ENCODE measurements around the gene PDCL3.

PDCL3 gene

DNA sequence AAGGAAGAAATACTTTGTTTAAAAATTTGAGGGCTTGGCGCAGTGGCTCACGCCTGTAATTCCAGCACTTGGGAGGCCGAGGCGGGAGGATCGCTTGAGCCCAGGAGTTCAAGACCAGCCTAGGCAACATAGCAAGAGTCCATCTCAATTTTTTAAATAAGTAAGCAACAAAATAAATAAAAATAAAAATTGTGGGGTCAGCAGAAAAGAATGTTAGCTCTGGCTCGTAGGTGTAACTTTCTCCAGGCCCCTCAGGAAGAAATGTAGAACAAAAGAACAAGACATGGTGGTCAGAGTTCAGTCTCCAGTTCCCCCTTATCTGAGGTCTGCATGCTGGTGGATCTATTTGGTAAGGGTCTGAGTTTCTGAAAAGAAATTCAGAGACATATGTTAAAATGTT lies 20.4 kb upstream of the PDCL3 start:
- Mint-ChIP-seq H3K36me3 (ENCODE audit: low read depth) (no peaks in the 10 kb centered on the region), H3K27ac (no peak overlapping the region), H3K27me3 (no peaks in the 10 kb centered on the region), H3K9me3 (no peaks in the 10 kb centered on the region), H3K4me3 (no peak overlapping the region), H3K4me1 (ENCODE audit: low read depth) (peaks cover 5% of the 10 kb centered on the region)
- DNase-seq = no peak

DNA sequence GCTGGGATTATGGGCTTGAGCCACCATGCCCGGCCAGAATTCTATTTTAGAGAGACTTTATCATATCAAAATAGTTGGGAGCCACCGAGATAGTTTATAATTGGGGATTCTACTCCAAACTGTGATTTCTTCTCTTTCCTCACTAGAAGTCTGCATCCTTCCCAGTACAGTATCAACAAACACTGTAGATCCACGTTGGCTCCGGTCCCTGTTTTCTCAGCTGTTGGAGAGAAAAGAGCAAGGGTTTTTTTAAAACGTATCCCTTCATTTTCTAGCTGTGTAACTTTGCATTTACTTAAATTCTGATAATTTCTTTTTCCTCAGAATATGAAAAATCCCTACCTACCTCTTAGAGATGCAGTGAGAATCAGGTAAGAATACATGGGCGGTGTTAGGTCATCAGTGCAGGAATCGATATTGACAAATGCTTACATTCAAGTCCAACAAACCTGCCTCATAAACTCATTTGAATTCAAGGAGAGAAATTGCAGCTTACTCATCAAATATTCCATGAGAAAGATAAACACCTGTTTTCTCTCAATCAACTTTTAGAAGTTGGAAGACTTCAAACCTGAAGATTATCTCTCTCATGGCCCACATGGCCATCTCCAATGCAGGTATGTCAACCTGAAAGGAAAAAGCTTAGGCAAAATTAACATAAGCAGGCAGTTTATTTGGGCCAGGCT lies 17.7 kb upstream of the PDCL3 start:
- Mint-ChIP-seq H3K36me3 (ENCODE audit: low read depth) (no peaks in the 10 kb centered on the region), H3K27ac (no peak overlapping the region), H3K4me1 (ENCODE audit: low read depth) (peaks cover 5% of the 10 kb centered on the region), H3K4me3 (no peak overlapping the region), H3K27me3 (no peaks in the 10 kb centered on the region), H3K9me3 (no peaks in the 10 kb centered on the region)
- no peak for DNase-seq

DNA sequence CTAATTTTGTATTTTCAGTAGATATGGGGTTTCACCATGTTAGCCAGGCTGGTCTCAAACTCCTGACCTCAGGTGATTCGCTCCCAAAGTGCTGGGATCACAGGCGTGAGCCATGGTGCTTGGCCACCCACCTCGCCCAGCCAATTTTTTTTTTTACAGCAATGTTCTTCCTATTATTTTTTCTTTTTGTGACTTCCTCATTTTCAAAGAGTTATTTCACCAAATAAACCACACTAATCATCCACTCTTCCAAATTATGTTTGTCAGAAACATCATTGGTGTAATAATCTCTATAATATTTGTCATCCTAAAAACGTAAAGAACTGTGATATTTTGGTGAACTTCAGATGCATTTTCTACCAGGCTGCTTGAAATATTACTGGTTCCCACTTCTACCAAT lies 16.3 kb upstream of the PDCL3 start:
- Mint-ChIP-seq H3K27ac (no peak overlapping the region), H3K36me3 (ENCODE audit: low read depth) (no peaks in the 10 kb centered on the region), H3K4me3 (no peak overlapping the region), H3K27me3 (no peaks in the 10 kb centered on the region), H3K4me1 (ENCODE audit: low read depth) (peaks cover 2% of the 10 kb centered on the region), H3K9me3 (no peaks in the 10 kb centered on the region)
- DNase-seq = no peak

DNA sequence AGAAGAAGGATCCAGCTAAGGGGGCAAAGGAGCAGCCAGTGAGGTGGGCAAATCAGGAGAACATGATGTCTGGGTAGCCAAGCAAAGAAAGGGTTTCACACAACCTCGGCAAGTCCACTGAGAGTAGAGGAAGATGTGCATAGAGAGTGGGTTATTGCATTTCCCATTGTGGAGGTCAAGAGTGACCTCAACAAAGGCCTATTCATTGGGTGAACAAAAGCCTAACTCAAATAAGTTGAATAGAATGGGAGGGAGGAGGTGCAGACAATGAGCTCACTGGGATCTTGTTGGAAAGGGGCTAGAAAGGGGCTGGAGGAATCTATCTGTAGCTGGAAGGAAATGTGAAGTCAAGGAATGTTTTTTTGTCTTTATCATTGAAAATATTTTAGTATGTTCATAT lies 14.0 kb upstream of the PDCL3 start:
- H3K27me3 Mint-ChIP-seq = no peaks in the 10 kb centered on the region
- H3K4me1 Mint-ChIP-seq (ENCODE audit: low read depth) = peaks cover under 1% of the 10 kb centered on the region
- H3K9me3 Mint-ChIP-seq = no peaks in the 10 kb centered on the region
- no peak overlapping the region for H3K4me3 Mint-ChIP-seq
- H3K36me3 Mint-ChIP-seq (ENCODE audit: low read depth) = no peaks in the 10 kb centered on the region
- no peak overlapping the region for H3K27ac Mint-ChIP-seq
- DNase-seq = no peak

DNA sequence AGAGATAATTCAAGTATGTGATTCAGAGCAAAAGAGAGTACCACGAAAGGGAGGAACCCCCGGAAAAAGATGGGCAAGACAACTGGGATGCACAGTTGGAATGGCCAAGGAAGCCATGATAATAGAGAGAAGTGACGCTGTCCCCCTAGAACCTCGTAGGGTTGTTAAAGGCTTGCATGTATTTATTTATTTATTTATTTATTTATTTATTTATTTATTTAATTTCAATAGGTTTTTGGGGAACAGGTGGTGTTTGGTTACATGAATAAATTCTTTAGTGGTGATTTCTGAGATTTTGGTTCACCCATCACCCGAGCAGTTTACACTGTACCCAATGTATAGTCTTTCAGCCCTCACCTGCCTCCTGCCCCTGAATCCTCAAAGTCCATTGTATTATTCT lies 11.5 kb upstream of the PDCL3 start:
- Mint-ChIP-seq H3K4me1 (ENCODE audit: low read depth) (peaks cover 18% of the 10 kb centered on the region), H3K9me3 (peaks cover 2% of the 10 kb centered on the region), H3K36me3 (ENCODE audit: low read depth) (no peaks in the 10 kb centered on the region), H3K4me3 (no peak overlapping the region), H3K27ac (no peak overlapping the region), H3K27me3 (no peaks in the 10 kb centered on the region)
- no peak for DNase-seq

DNA sequence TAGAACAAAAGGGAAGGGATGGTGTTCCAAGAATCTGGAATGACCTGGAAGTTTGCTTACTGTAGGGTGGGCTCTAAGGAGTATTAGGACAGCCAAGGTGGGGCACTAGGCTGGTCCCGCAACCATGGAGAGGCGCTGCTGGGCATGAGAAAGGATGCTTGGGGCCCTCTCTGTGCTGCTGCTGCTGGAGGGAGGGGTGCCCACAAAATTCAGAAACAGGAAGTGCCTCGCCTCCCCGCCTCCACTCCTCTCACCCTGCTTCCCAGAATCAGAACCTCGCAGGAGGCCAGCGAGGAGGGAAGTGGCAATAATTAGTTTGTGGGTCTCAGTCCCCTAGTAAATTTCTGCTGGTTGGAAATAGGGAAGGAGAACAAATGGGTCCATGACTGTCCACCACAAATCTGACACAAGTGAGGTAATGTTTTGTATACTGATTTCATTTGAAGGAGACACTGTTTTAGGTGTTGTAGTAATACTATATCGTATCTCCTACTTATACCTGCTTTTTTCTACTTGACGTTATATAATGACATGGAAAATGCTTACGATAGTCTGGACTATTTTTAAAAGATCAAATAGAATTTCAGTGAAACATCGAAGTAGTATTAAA lies 7.9 kb upstream of the PDCL3 start:
- DNase-seq = peak; percentile 53
- H3K27ac Mint-ChIP-seq = peak overlapping the region; percentile 89
- H3K27me3 Mint-ChIP-seq = no peaks in the 10 kb centered on the region
- H3K9me3 Mint-ChIP-seq = peaks cover 2% of the 10 kb centered on the region
- H3K36me3 Mint-ChIP-seq (ENCODE audit: low read depth) = no peaks in the 10 kb centered on the region
- peak overlapping the region; percentile 62 for H3K4me3 Mint-ChIP-seq
- H3K4me1 Mint-ChIP-seq (ENCODE audit: low read depth) = peaks cover 21% of the 10 kb centered on the region

DNA sequence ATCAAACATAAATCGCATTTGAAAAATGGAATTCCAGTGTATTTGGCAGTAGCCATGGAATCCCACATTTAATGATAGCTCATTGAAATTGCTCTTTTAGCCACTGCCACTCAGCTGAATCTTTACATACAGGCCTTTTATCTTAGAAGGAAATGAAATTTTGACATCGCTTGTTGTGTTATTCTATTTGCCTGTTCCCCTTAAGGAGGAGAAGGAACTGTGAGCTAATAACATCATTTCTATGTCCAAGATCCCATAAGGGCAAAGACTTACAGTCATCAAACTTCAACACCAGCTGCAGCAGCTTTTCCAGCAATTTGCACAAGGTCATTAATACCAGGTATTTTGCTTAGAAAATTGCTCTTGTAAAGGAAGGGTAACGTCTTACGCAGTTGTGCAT lies 6.0 kb upstream of the PDCL3 start:
- no peak overlapping the region for H3K27ac Mint-ChIP-seq
- H3K4me1 Mint-ChIP-seq (ENCODE audit: low read depth) = peaks cover 31% of the 10 kb centered on the region
- peaks cover 2% of the 10 kb centered on the region for H3K9me3 Mint-ChIP-seq
- no peak for DNase-seq
- no peak overlapping the region for H3K4me3 Mint-ChIP-seq
- no peaks in the 10 kb centered on the region for H3K27me3 Mint-ChIP-seq
- no peaks in the 10 kb centered on the region for H3K36me3 Mint-ChIP-seq (ENCODE audit: low read depth)

DNA sequence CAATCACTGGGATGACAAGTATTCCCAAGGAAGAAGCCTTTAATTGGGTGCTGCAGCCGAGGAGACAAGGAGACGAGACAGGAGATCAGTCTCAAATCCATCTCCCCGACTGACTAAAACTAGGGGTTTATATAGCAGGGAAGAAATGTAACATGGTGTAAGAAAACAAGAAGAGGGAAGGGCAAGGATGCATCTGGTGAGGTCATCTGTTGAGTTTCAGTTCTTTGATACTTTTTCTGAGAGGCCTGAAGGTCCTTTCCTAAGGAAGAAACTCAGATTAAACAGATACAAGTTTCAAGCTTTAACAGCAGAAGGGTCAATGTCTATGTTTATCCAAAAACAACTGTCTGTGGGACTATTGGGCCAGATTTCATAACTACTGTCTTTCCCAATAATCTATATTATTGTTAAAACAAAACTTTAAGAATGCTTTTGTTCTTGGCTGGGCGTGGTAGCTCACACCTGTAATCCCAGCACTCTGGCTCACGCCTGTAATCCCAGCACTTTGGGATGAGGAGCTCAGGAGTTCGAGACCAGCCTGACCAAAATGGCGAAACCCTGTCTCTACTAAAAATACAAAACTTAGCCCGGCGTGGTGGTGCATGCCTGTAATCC lies 2.5 kb upstream of the PDCL3 start:
- Mint-ChIP-seq H3K4me1 (ENCODE audit: low read depth) (peaks cover 33% of the 10 kb centered on the region), H3K27ac (peak overlapping the region; percentile 98), H3K27me3 (no peaks in the 10 kb centered on the region), H3K9me3 (no peaks in the 10 kb centered on the region), H3K4me3 (no peak overlapping the region), H3K36me3 (ENCODE audit: low read depth) (peaks cover 16% of the 10 kb centered on the region)
- DNase-seq = no peak

DNA sequence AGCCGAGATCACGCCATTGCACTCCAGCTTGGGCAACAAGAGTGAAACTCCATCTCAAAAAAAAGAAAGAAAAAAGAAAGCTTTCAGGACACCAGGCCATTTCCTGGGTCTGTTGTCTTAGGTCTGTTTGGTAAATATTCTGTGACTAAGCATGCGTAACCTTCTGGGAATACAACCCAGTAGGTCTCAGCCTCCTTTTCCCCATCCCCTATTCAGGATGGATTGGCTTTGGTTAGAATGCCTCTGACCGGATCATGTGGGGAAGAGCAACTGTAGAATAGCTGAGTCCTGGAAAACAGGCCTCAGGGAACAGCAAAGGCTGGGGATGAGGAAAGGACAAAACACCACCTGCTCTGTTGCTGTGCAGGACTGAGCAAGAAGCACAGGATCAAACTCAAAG lies 1.6 kb upstream of the PDCL3 start:
- peak overlapping the region; percentile 34 for H3K4me3 Mint-ChIP-seq
- no peaks in the 10 kb centered on the region for H3K27me3 Mint-ChIP-seq
- peaks cover 24% of the 10 kb centered on the region for H3K36me3 Mint-ChIP-seq (ENCODE audit: low read depth)
- peak overlapping the region; percentile 98 for H3K27ac Mint-ChIP-seq
- peaks cover 36% of the 10 kb centered on the region for H3K4me1 Mint-ChIP-seq (ENCODE audit: low read depth)
- no peak for DNase-seq
- H3K9me3 Mint-ChIP-seq = no peaks in the 10 kb centered on the region

DNA sequence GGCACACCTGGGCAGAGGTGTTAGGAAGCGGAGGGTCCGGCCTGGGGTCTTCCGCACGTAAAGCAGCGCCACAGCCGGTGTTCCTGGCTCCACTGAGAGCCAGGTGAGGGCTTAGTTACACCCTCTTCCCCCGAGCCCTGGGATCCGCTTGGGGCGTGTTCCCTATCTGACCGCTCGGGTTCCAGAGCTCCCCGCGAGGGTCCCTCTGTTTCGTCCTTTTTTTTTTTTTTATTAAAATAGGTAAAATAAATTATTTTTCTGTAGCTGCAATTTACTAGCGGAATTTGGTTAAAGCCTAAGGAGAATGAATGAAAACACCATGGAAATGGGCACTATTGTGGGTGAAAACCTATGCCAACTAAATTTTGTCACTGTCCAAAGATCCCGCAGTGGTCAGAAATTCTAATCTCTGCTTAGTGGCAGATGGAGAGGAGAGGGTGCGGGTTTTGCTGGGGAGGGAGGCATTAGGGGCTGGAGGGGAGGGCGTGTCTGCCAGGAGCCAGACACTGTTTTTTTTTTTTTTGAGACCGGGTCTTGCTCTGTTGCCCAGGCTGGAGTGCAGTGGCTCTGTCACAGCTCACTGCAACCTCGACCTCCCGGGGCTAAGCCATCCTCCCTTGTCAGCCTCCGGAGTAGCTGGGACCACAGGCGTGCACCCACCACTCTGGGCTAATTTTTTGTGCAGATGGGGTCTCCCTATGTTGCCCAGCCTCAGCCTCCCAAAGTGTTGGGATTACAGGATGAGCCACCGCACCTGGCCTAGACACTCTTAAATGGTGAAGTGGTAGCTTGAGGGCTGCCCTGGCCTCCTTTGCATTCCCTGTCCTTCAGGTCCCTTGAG lies 834 bp downstream of the PDCL3 start:
- peaks cover 41% of the 10 kb centered on the region for H3K4me1 Mint-ChIP-seq (ENCODE audit: low read depth)
- peak overlapping the region; percentile 95 for H3K27ac Mint-ChIP-seq
- no peak for DNase-seq
- H3K36me3 Mint-ChIP-seq (ENCODE audit: low read depth) = peaks cover 48% of the 10 kb centered on the region
- H3K4me3 Mint-ChIP-seq = peak overlapping the region; percentile 89
- H3K9me3 Mint-ChIP-seq = no peaks in the 10 kb centered on the region
- H3K27me3 Mint-ChIP-seq = no peaks in the 10 kb centered on the region

DNA sequence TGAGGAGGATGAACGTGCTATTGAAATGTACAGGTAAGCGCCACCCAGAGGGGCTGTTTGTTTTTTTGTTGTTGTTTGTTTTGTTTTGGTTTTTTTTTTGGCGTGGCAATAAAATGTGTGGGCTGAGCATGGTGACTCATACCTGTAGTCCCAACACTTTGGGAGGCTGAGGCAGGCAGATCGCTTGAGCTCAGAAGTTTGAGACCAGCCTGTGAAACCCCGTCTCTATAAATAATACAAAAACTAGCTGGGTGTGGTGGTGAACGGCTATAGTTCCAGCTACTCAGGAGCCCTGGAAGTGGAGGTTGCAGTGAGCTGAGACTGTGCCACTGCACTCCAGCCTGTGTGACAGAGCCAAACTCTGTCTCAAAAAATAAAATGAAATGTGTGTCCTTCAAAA lies 6.2 kb downstream of the PDCL3 start:
- DNase-seq = no peak
- no peak overlapping the region for H3K4me3 Mint-ChIP-seq

DNA sequence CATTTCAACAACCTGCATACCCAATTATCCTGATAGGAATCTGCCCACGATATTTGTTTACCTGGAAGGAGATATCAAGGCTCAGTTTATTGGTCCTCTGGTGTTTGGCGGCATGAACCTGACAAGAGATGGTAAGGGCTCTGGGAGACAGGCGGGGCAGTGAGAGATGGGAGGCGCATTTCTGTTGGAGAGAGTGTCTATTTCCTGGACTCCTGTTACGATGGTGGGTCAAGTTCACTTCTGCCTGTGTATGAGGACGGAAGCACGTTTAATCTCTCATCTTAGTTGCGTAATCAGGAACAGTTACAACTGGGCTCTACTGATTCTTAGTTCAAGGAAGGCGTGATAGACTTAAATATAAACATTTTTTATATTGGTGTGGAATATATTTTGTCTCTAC lies 8.9 kb downstream of the PDCL3 start:
- Mint-ChIP-seq H3K9me3 (no peaks in the 10 kb centered on the region), H3K4me3 (no peak overlapping the region), H3K27me3 (no peaks in the 10 kb centered on the region), H3K27ac (no peak overlapping the region), H3K36me3 (ENCODE audit: low read depth) (peaks cover 85% of the 10 kb centered on the region), H3K4me1 (ENCODE audit: low read depth) (peaks cover 16% of the 10 kb centered on the region)
- no peak for DNase-seq

More for the DNA sequence above, 6.2 kb downstream of the PDCL3 start:
- no peaks in the 10 kb centered on the region for H3K27me3 Mint-ChIP-seq
- peaks cover 31% of the 10 kb centered on the region for H3K4me1 Mint-ChIP-seq (ENCODE audit: low read depth)
- H3K9me3 Mint-ChIP-seq = no peaks in the 10 kb centered on the region
- peaks cover 85% of the 10 kb centered on the region for H3K36me3 Mint-ChIP-seq (ENCODE audit: low read depth)
- H3K27ac Mint-ChIP-seq = peak overlapping the region; percentile 27

DNA sequence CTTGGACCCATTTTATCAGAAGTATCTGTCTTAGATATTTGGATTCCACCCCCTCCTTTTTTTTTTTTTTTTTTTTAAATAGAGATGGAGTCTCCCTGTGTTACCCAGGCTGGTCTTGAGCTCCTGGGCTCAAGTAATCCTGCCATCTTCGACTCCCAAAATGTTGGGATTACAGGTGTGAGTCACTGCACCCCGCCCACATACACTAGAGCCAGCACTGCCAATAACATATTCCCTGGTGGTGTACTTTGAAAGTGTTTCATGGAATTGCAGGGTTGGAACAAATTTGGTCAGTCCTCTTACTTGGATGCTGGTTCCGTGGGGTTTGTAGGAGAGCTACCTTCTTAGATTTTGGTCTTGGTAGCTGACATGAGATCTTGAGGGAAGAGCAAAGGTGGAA lies 15.0 kb downstream of the PDCL3 start:
- no peak for DNase-seq
- H3K4me1 Mint-ChIP-seq (ENCODE audit: low read depth) = peaks cover 31% of the 10 kb centered on the region
- no peaks in the 10 kb centered on the region for H3K9me3 Mint-ChIP-seq
- no peak overlapping the region for H3K27ac Mint-ChIP-seq
- H3K36me3 Mint-ChIP-seq (ENCODE audit: low read depth) = peaks cover 53% of the 10 kb centered on the region
- H3K4me3 Mint-ChIP-seq = no peak overlapping the region
- H3K27me3 Mint-ChIP-seq = no peaks in the 10 kb centered on the region

DNA sequence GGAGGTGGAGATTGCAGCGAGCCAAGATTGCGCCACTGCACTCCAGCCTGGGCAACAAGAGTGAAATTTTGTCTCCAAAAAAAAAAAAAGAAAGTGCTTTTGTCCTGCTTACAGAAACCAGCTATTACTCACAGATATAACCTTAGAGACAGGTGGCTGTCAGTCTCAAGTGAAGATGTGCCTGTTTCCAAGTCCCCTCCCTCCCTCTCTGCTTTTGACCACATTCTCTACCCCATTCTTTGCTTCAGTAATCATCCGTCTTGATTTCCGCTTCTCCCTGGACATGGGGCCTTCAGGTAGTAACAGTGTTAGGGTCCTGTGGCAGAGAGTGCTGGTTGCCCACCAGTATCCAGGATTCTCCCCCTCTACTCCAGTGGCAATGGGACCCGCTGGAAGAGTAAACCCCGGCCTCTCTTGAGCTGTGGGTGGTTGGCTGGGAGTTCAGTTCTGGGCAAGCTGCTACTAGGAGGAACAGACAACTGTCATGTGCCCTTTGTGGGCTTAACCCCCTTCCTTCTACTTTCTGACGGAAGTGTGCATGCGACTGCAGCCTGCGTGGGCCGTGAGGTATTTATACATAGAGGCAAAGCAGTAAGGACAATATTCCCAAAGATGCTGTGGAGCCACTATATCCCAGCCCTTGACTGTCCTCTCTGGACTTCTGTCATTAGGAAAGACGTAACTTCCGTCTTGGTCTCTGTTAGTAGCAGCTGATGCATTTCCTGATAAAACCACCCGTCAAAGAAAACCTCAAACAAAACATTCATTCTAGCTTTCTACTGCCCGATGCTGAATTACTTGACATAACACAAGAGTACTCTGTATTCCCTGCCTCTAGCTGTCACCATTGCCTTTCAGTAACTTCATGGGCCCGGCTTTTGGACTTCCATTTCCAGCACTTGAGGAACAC lies 17.8 kb downstream of the PDCL3 start:
- Mint-ChIP-seq H3K9me3 (no peaks in the 10 kb centered on the region), H3K4me3 (peak overlapping the region; percentile 69), H3K4me1 (ENCODE audit: low read depth) (peaks cover 48% of the 10 kb centered on the region), H3K27me3 (no peaks in the 10 kb centered on the region), H3K36me3 (ENCODE audit: low read depth) (peaks cover 30% of the 10 kb centered on the region), H3K27ac (peak overlapping the region; percentile 96)
- peak; percentile 66 for DNase-seq
